NB4 (cell line): ENCODE results near the gene SPON1.

Source experiments
- CTCF ChIP-seq: IDR thresholded peaks from one replicate; pipeline ENCODE4 v1.5.1; 2012; ENCODE audit warnings: low read depth, low read length
- MAX ChIP-seq: IDR thresholded peaks from 2 replicates; pipeline ENCODE4 v1.6.1; 2011; ENCODE audit warnings: low read depth, low read length
- MYC ChIP-seq: IDR thresholded peaks from 2 replicates; pipeline ENCODE4 v1.6.1; 2011; ENCODE audit warnings: low read depth, low read length
- POLR2A ChIP-seq: IDR thresholded peaks from 2 replicates; pipeline ENCODE4 v1.6.1; 2011; ENCODE audit warnings: mild to moderate bottlenecking; ENCODE audit not compliant: insufficient read length; ENCODE audit errors: extremely low read depth

GRCh38 chr11:14124350-14124749 lies 161.8 kb downstream of the SPON1 start:
- TF ChIP-seq CTCF: no peak
- TF ChIP-seq POLR2A: no peak
- no peak for TF ChIP-seq MAX
- no peak for TF ChIP-seq MYC
